Measurements from ENCODE around the gene ADAMTS2.

Gene ADAMTS2

GRCh38 chr5:179324760-179325295 lies 20.4 kb downstream of the ADAMTS2 start:
- DNase-seq: peak; percentile 19

DNA sequence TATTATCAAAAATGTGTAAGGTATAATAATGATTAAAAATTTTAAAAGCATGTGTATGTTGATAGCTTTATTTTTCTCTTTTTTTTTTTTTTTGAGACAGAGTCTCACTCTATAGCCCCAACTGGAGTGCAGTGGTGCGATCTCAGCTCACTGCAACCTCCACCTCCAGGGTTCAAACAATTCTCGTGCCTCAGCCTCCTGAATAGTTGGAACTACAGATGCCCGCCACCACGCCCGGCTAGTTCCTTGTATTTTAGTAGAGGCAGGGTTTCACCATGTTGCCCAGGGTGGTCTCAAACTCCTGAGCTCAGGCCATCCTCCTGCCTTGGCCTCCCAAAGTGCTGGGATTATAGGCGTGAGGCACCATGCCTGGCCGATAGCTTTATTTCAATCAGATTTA lies 20.9 kb downstream of the ADAMTS2 start:
- DNase-seq: peak; percentile 16

GRCh38 chr5:179323026-179323870 lies 22.0 kb downstream of the ADAMTS2 start:
- DNase-seq: peak; percentile 41

GRCh38 chr5:179322071-179323025 lies 22.9 kb downstream of the ADAMTS2 start:
- peak; percentile 50 for DNase-seq

- peak; percentile 17 for DNase-seq
These were observed 23.9 kb downstream of the ADAMTS2 start for GRCh38 chr5:179321206-179321987.

DNA sequence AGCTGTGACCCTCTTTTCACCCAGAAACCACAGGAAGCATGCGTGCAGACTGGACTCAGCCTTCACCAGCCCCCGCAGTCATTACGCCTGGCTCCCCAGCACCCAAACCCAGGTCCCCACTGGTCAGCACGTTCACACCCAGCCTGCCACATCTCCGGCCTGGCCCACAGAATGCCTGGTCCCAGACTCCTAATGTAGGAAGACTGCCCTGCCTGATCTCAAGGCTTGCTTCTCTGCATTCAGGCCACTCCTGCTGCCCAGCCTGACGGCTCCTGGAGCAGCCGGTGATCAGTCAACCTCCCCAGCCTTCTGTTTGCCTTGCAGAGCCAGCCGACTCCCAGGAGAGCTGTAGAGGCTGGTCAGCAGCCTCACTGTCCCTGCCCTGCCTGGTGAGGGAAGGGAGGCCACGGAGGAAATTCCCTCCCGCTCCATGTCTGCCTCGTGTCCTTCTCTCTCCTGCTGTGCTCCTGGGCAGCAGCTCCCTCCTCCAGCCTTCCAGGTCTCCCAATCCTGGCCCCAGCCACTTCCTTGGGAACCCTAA lies 25.4 kb downstream of the ADAMTS2 start:
- peak; percentile 48 for DNase-seq

- DNase-seq: peak; percentile 17
These were observed 26.1 kb downstream of the ADAMTS2 start for GRCh38 chr5:179319123-179319522.

- DNase-seq: peak; percentile 67
These were observed 26.9 kb downstream of the ADAMTS2 start for GRCh38 chr5:179318221-179318955.

DNA sequence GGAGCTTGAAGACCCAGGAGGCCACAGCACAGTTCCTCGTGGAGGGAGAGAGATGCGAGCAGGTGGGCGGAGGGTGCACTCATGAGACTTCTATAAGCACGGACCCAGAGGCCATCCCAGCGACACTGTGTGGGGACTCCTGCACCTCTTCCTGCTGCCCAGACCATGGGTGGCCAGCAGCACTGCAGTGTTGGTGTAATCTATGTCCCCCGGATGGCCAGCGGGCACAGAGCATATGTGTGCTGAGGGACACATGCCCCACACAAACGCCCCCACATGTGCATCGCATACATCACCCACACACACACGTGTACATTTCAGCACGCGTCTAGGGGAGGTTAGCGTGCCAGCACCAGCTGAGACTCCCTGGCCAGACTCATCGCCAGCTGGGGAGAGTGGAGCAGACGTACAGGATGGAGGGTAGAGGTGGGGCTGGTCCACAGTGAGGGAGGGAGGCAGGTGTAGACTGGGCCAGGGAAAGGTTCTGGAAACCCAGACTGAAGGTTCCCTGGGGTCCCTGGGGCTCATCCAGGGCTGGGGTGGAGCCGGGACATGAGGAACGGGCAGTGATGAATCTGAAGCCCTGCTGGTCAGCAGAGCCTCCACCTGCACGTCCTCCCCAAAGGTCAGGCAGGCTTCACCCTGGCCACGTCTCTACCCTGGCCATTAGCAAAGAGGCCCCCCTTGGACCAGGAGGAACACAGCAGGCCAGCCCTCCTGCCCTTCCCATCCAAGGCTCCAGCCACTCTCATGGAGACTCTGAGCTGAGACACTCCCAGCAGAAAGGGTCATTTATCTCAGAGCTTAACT lies 27.6 kb downstream of the ADAMTS2 start:
- peak; percentile 32 for DNase-seq

GRCh38 chr5:179316982-179317381 lies 28.3 kb downstream of the ADAMTS2 start:
- peak; percentile 41 for DNase-seq

DNA sequence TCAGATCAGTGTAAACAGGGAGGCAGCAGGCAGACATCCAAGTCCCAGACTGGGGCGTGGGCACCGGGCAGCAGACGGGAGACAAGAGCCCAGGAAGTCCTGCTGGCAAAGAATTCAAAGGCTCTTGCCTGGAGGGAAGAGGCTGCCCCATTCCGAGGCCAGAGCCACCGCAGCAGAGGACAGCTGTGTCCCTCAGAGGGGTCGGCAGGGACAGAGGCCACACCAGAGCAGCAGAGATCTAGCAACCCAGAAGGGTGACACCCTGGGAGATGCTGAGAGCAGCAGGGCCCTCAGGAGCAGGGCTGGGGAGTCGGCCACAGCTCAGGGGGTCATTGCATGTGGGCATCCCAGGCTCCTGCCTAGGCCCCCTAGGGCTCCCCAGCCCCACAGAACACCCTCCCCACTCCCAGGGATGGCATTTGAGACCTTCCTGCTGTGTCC lies 29.1 kb downstream of the ADAMTS2 start:
- peak; percentile 12 for DNase-seq

- peak; percentile 24 for DNase-seq
These were observed 29.8 kb downstream of the ADAMTS2 start for GRCh38 chr5:179315356-179315890.

- peak; percentile 40 for DNase-seq
These were observed 30.5 kb downstream of the ADAMTS2 start for GRCh38 chr5:179314606-179315355.

GRCh38 chr5:179313849-179314521 lies 31.3 kb downstream of the ADAMTS2 start:
- peak; percentile 93 for DNase-seq

DNA sequence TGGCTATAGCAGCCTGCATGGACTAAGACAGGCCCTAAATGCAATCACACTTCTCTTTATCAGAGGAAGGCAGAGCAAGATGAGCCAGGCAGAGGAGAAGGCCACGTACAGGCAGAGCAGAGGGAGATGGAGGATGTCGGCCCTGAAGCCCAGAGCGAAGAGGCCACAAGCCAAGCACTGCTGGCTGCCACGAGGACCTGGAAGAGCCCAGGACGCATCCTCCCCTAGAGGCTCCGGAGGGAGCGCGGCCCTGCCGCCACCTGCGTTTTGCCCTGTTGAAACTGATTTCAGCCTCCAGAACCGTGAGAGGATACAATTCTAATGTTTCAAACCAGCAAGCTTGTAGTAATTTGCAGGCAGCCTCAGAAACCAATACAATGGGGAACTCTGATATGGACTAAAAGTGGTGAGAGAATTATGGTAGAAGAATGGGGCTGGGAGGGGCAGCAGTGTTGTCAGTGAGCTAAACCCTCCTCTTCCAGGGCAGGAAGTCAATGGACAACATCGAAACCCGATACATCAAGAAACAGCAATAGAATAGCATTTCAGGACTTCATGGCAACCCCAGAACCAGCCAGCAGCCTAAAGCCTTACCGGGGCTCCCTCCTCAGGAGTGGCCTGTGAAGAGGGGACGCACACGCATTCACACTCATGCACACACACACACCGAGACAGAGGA lies 32.6 kb downstream of the ADAMTS2 start:
- DNase-seq: peak; percentile 10

GRCh38 chr5:179311581-179311980 lies 33.7 kb downstream of the ADAMTS2 start:
- peak; percentile 15 for DNase-seq

- peak; percentile 31 for DNase-seq
These were observed 34.2 kb downstream of the ADAMTS2 start for GRCh38 chr5:179311091-179311470.

- DNase-seq: peak; percentile 29
These were observed 34.7 kb downstream of the ADAMTS2 start for GRCh38 chr5:179310439-179311090.
